Hindlimb muscle (tissue), 1 donor: ENCODE measurements around the gene SPIRE2. TPM values are rescaled to one million over a fixed set of nuclear protein-coding genes. Genes with fewer than 3 reads are reported as not detected.

ENCODE experiments used
- DNase-seq: peaks from one replicate; pipeline ENCODE4 v3.0.0-alpha.2; 2013
- polyA plus RNA-seq: library from polyadenylated mRNA; unstranded; fragments of 120-200 nt; gene quantifications from one replicate; pipeline ENCODE4 v1.2.1, GENCODE V29; 2013; ENCODE audit not compliant: insufficient read length

SPIRE2 gene
- polyA plus RNA-seq, 1 donor, result 3.1 TPM

DNA sequence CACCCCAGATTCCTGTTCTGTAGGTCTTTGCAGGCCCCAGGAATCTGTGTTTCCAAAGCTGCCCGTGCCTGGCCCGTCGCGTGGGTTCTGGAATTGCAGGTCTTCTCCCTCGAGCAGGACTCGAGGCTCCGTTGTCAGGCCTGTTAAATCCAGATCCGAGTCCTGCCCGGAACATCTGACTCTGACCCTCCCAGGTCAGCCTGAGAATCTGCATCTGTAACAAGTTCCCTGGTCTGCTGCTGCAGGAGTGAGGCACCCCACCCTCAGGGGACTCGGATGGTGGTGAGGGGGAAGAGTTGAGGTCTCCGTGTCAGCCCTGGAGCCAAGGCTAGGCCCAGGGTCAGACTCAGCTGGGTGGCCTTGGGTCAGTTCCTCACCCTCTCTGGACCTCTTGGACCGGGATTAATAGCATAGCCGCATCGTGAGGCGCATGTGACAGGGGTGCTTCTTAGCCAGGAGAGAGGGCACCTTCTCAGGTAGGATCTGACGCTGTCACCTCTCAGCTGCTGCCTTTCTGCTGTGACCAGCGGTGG is 8.8 kb downstream of the SPIRE2 start:
- DNase-seq, result no peak

DNA sequence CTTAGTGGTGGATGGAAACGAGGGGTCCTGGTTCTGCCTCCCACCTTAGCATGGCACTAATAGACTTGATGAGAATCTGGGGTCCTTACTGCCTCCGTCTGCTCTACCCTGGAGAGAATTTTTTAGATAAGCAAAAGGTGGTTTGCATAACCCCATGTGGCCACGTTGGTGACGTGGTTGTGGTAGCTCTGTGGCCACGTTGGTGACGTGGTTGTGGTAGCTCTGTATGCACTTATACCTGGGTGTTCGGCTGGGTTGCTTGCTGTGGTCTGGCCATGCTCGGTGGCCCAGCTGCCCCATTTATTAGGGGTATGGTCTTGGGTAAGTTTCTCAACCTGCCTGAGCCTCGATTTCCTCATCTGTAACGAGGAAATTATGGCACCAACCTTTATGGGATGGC is 13.0 kb downstream of the SPIRE2 start:
- no peak for DNase-seq

DNA sequence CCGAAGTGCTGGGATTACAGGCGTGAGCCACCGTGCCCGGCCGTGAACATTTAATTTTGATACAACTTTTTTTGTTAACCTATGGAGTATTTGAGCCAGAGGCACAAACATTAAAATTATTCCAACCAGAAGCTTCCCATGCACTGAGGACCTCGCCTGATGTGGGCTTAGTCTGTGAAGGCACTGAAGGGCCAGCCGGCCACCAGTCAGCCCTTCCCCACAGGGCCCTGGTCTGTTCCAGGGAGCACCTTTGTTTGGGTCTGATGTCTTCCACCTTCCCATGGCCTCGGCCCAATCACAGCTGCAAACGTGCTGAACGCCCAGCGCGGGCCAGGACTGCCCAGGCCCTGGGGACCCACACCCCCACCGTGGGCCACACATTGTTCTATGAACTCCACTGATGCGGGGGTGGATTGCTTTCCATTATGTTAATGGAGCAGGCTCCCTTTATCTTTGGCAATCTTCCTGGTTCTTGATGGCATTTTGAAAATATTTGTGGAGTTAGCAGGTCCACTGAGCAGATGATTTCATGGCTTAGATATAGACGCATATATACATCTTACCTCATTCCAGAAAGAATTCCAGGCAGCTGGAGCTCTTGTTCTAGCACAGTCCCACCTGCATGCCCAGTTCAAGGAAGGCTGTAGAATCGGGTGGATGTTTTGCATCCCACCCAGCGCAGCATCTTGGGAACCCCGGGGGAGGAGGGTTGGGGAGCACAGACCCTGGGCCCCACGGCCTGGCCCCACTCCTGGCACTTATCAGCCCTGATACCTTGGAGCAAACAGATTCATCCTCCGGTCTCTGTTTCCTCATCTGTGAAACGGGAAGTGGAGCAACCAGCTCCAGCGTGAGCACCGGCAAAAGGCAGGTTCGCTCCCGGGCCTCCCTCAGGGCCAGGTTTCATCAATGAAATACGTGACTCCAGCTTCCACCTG is 14.5 kb downstream of the SPIRE2 start:
- DNase-seq, result no peak

DNA sequence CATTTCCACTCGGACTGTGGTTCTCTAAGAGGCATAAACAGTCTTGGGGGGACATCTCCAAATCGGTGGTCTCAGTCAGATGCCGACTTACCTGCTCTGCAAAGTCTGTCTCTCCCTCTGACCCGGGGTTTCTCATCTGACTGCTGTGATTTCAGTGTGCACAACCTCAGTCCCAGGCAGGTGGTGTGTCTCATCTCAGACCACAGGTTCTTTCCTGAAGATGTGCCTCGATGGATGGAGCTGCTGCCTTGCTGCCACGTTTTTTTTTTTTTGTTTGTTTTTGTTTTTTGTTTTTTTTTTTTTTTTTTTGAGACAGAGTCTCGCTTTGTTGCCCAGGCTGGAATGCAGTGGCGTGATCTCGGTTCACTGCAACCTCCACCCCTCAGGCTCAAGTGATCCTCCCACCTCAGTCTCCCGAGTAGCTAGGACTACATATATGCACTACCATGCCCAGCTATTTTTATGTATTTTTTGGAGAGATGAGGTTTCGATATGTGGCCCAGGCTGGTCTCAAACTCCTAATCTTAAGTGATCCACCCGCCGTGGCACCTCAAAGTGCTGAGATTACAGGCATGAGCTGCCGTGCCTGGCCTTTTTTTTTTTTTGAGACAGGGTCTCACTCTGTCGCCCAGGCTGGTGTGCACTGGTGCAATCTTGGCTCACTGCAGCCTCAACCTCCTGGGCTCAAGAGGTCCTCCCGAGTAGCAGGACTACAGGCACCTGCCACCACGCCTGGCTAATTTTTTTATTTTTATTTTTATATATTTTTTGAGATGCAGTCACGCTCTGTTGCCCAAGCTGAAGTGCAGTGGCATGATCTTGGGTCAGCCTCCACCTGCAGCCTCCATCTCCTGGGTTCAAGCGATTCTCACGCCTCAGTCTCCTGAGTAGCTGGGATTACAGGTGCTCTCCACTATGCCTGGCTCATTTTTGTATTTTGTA is 15.4 kb downstream of the SPIRE2 start:
- DNase-seq, result no peak

DNA sequence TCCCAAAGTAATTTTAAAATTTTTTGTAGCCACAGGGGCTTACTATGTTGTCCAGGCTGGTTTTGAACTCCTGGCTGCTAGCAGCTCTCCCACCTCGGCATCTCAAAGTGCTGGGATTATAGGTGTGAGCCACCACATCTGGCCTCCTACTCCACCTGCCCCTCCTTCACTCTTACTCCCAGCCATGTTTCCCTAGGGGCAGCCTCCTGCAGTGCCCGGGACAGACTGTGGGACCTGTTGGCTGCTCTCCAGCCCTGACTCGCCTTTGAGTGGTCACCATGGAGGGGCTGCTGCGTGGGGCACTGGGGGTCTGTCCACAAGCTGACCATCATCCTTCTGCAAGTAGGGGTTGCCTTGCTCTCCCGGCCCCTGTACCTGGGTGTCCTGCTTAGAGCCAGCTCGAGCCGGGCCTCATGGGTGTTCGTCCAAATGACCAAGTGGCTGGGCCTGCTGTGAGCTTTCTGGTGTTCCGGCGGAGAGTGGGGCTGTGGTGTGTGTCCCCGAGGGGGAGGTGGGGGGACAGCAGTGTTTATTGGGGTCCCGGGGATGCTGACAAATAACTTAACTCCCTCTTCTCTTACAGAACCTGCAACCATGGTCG is 16.6 kb downstream of the SPIRE2 start:
- no peak for DNase-seq

DNA sequence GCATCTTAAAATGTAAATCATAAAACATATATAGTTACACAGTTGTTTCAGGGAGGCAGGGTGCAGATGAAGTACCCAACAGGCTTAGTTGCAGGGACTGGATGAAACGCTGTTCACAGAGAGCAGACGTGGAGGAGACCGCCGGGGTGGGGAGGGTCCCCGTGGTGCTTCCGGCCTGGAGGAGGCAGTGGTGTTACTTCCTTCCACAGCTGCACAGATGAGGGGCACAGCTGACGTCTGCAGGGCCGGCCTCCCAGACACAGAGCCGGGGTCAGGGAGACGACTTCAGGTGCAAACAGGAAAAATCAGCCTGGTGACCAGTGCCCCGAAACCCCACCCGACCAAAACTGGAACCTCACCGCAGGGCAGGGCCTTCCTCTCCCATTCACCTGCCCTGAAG is 17.1 kb downstream of the SPIRE2 start:
- DNase-seq, result no peak

DNA sequence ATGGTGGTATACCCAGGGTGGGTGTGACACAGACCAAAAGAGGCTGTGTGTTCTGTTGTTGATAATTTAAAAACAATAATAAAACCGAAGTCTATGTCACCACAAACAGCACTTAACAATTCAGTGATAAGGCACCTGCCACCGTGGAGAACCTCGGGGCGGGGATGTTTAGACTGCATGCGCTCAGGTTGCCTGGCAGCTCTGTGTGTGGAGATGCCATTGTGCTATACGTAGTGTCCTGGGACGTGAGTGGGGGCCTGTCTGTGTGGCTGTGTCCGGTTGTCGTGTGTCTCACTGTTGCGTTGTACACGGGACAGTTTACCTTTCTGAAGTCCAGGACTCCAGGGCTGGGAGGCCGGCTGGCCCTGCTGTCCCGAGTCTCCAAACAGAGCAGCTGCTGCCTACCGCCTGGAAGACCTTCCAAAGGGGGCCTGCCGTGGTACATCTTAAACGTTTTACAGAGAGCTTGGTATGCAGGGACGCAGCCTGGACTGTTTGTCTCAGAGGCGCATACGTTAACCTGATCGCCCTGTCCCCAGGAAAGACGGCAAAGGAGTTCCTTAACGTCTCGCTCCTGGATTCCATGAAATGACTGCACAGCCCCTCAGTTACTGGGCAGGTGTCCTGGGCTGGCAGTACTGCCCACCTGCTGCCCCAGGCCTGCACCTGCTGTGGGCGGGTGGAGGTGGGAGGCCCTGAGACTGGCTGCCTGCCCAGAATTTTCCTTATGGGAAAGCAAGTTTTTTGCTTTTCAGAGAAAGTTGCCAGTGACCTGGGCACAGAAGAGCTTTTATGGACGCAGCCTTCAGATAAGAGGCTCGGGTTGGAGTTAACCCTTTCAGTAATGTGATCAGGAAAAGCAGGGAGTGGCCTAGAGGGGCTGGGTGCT is 19.0 kb downstream of the SPIRE2 start:
- no peak for DNase-seq

DNA sequence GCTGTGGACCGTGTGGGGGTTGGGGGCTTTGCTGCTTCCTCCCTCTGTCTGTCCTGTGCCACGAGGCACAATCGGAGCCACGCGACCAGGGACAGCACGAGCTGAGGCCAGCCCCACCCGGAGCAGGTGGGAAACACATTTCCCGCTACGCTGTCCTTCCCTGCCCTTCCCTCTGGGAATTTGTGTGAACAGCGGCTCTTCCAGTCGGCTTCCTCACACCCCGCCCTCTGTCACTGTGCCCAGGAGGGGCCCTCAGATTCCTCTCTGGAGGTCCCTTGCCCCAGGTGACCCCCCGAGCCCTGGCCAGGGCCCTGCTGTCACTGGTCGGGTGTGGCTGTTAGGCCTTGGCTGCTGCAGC is 19.6 kb downstream of the SPIRE2 start:
- no peak for DNase-seq

DNA sequence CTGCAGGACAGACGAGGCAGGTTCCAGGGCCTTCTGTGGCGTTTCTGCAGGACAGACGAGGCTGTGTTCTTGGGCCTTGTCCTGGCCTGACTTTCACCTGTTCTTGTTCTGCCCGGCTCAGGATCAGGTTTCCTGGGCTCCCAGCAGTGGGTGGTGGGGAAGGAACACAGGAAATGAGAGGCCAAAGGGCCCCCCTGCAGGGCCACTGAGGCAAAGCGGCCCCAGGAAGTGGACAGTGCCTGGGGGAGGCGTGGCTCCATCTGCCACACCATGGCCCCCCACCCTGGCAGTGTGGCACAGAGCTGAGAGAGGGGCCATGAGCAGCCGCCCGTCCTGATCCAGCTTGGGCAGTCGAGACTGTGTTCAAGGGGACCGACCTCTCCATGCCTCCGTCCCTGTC is 20.7 kb downstream of the SPIRE2 start:
- no peak for DNase-seq

DNA sequence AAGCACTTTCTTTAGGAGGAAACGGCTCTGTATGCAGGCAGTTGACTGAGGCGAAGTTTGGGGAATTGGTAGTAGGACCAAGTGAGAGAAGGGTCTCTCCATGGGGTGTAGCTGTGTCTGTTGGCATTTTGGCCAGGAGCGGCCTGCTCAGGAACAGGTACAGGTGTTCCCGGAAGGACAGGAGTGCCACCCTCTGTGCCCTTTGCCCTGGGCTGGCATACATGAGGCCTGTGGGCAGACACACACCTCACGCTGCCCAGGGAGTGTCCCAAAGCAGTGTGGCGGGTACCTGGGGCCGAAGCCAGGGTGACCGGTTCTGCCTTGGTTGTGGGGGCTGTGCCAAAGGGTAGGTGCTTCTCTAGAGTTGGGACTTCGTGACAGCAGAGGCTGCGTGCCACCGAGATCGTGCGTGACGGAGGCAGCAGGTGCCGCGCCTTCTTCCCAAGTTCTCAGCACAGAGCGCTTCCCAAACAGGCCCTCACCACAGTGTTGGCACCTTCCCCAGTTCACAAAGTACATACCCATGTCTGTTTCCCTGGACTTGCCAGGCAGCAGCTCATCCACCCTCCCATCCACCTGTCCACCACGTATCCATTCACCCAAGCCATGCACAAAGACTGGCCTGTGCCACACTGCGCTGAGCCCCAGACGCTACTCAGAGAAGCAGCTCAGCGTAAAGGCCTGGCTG is 25.2 kb downstream of the SPIRE2 start:
- DNase-seq, result no peak

DNA sequence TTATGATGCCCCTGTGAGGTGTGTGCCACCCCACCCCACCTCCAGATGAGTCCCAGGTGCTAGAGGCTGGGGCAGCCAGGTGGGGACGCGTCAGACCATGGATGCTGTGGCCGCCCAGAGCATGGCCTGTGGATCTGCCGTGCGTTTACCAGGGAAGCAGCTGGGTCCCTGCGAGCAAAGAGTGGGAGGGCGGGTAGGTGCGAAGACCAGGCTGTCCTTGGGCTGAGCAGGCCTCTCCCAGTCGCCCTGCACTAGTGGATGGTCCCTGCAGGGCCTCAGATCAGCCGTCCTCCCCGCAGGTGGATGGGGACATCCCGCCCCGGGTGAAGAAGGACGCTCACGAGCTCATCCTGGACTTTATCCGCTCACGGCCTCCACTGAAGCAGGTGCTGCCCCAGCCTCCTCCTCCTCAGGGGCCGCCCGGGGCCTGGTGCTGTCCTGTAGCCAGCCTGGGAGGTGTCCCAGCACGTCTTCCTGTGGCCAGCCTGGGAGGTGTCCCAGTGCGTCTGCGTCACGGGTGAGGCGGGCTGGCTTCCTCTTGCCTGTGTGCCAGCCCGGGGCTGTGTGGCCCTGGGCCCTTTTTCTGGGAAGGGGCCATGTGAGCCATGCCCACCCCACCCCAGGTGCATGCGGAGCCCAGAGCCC is 27.1 kb downstream of the SPIRE2 start:
- no peak for DNase-seq

DNA sequence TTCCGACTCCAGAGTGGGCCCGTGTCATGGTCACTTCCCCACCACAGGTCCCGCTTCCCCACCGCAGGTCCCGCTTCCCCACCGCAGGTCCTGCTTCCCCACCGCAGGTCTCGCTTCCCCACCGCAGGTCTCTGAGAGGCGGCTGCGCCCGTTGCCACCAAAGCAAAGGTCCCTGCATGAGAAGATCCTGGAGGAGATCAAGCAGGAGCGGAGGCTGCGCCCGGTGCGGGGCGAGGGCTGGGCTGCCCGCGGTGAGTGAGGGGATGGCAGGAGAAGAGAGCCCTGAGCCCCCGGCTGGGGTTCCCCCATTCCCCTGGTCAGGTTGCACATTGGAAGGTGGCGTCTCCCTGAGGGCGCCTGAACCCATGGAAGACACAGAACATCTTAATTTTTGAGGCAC is 27.7 kb downstream of the SPIRE2 start:
- no peak for DNase-seq

DNA sequence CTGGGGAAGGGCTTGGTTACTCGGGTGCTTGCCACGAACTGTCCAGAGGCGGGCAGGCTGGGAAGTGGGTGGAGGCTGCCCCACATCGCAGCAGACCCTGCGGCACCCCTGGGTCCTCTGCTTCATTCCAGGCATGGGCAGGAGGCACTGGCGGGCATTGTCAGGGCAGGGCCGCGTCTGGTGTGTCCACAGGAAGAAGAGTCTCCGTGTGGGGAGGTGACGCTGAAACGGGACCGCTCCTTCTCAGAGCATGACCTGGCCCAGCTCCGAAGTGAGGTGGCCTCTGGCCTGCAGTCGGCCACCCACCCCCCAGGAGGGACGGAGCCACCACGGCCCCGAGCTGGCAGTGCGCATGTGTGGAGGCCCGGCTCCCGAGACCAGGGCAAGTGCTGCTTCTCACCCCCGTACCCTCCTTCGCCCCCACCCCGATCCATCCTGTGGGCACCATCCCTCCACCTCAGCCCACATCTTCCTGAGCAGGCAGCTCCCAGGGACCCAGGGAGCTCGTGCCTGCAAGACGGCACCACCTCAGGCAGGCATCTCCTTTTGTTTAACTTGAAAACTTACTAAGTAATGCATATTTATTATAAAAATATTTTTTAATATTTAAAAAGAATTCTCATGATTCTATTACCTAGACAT is 30.8 kb downstream of the SPIRE2 start:
- DNase-seq, result no peak

DNA sequence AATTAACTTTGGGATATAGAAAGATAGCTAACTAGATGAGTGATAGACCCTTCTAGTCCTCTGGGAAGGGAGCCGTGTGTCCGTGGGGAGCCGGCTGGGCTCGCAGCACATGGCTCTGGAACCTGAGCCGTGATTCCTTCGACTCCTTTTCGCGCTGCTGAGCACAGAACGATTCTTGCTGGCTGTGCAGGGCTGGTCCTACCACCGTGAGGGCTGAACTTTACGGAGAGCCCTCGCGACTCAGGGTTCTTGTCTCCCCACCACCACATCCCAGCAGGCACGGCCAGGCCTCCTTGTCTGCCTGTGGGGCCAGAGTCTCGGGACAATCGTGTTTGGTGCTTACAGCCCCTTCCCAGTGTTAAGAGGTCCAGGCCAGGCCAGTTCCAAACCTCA is 31.3 kb downstream of the SPIRE2 start:
- DNase-seq, result no peak

DNA sequence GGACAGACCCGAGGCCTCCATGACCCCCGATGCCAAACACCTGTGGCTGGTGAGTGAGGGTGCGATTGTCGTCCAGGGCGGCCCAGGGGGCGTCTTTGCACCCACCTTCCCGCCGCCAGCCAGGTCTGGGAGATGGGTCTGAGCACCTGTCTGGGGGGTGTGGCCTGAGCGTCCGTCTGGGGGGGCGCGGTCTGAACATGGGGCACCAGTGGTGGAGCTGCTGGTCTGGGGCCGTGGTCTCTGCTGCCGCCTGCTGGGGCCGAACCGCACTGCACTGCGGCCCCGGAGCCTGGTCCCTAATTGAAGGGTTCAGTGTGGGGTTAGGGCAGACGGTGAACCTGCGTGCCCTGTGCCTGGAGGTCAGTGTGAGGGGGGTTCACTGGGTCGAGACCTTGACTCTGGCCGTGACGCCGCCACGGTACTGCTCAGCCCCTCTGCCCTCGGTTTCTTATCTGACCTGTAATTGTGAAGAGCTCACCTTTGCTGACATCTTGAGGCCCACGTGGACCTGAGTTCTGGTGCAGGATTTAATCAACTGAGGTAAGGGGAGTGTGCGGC is 32.6 kb downstream of the SPIRE2 start:
- DNase-seq, result peak; percentile 29

DNA sequence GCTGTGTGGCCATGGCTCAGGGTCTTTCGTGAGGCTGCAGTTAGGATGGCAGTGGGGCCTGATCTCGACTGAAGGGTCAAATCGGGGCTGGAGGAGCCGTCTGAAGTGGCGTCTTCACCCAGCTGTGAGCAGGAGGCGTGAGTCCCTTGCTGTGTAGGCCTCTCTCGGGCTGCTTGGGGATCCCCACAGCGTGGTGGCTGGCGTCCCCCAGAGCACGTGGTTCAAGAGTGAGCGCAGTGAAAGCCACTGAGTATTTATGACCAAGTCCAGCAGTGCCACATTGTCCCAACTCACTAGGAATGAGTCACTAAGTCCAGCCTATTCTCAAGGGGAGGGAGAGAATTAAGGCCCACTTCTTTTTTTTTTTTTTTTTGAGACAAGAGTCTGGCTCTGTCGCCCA is 33.4 kb downstream of the SPIRE2 start:
- DNase-seq, result no peak

DNA sequence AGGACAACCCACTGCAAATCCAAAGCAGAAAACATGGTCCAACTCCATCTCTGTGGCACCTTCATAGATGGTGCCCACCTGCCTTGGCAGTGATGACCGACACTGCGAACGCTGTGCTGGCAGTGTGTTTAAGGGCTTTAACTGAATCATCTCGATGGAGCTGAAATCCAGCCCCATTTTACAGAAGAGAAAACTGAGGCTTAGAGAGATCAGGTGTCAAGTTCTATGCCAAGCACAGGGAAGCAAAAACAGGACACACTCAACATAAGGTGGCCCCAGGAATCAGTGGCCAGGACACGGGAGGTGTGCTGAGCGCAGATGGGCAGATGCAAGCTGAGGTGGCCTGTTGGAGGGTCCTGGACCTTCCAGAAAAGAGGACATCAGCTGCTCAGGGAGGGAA is 34.5 kb downstream of the SPIRE2 start:
- DNase-seq, result no peak

DNA sequence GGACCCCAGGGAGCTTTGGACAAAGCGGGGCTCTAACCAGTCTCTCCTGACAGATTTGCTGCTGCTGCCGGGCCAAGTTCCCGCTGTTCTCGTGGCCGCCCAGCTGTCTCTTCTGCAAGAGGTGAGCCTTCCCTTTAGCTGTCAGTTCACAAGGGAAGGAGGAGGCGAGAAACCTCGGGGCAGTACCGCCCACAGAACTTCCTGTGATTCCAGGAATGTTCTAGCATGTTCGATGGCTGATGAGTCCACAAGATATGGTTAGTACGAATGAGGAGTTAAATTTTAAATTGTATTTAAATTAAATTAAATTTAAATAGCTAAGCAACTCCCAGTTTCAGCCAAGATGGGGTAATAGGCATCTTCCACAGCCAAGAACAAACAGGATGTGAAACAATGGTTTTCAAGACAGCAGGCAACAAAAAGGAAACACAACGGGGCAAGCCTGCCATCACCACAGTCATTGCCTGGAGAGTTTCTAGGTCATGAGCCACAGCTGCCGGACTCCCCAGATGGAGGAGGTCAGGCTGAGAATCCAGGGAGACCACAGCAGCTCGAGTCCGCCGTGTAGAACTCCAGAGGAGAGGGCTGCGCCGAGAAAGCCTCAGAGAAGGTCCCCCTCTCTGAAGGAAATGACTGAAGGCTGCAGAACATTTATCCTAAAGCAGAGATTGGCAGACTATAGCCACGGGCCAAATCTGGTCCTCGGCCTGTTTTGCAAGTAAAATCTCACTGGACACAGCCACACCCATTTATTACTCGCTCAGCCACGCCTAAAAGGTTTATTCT is 35.7 kb downstream of the SPIRE2 start:
- DNase-seq, result no peak

DNA sequence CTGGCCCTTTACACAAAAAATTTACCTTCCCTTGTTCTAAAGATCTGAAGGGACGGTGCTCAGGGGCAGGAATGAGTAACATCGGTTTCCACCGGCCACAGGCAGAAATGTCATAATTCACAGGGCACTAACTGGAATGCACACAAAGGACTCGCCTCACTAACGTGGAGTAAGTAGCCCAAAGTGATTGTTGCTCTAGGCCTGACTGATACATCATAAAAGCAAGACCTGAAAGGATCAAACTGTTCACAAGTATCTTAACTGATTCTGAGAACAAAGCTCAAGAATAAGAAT is 36.2 kb downstream of the SPIRE2 start:
- no peak for DNase-seq
